RKO (cell line): Measurements from ENCODE around the gene PIK3R1.

Source experiments
- DNase-seq: peaks from one replicate; pipeline ENCODE4 v3.0.0-alpha.2; 2016; ENCODE audit warnings: low spot score

Gene PIK3R1

GRCh38 chr5:68252673-68253623 is 37.4 kb downstream of the PIK3R1 start:
- peak; percentile 70 for DNase-seq

GRCh38 chr5:68253624-68254585 is 38.3 kb downstream of the PIK3R1 start:
- peak; percentile 14 for DNase-seq

- no peak for DNase-seq
Measured at GRCh38 chr5:68254810-68255209, 39.3 kb downstream of the PIK3R1 start.

GRCh38 chr5:68255305-68256120 is 40.0 kb downstream of the PIK3R1 start:
- DNase-seq = no peak

GRCh38 chr5:68257210-68257609 is 41.7 kb downstream of the PIK3R1 start:
- no peak for DNase-seq

GRCh38 chr5:68258531-68258930 is 43.0 kb downstream of the PIK3R1 start:
- DNase-seq = no peak

GRCh38 chr5:68259700-68260099 is 44.1 kb downstream of the PIK3R1 start:
- no peak for DNase-seq

GRCh38 chr5:68260467-68260866 is 44.9 kb downstream of the PIK3R1 start:
- no peak for DNase-seq

- DNase-seq = no peak
Measured at GRCh38 chr5:68261169-68261568, 45.6 kb downstream of the PIK3R1 start.

GRCh38 chr5:68261569-68262065 is 46.1 kb downstream of the PIK3R1 start:
- DNase-seq = no peak

GRCh38 chr5:68264024-68264956 is 48.7 kb downstream of the PIK3R1 start:
- no peak for DNase-seq

GRCh38 chr5:68265347-68265746 is 49.8 kb downstream of the PIK3R1 start:
- DNase-seq = no peak

GRCh38 chr5:68265822-68266395 is 50.4 kb downstream of the PIK3R1 start:
- DNase-seq = no peak

GRCh38 chr5:68266457-68266856 is 50.9 kb downstream of the PIK3R1 start:
- no peak for DNase-seq

- DNase-seq = no peak
Measured at GRCh38 chr5:68267066-68267465, 51.5 kb downstream of the PIK3R1 start.

GRCh38 chr5:68268101-68268851 is 52.7 kb downstream of the PIK3R1 start:
- no peak for DNase-seq

- DNase-seq = no peak
Measured at GRCh38 chr5:68268852-68269130, 53.2 kb downstream of the PIK3R1 start.

- DNase-seq = no peak
Measured at GRCh38 chr5:68269820-68270219, 54.3 kb downstream of the PIK3R1 start.

- no peak for DNase-seq
Measured at GRCh38 chr5:68270399-68270975, 54.9 kb downstream of the PIK3R1 start.
